ENCODE measurements around the gene PIH1D2.
"Not testable (repeated sequence)": the region's sequence is repeated elsewhere in the genome, so short reads cannot be mapped to it uniquely, and the experiment has no call there.

The PIH1D2 gene

DNA sequence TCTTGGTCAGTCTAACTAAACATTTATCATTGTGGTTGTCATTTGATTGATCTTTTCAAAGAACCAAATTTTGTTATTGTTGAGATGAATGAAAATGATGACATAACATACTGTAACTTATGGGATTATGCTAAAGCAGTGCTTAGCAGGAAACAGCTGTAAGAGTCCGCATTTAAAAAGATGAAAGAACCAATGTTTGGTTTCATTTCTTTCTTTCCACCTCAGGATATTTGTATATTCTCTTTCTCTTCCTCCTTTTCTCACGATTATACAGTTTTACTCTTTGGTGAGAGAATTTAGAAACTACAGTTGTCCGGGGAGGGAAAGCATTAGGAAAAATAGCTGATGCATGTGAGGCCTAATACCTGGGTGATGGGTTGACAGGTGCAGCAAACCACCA, 23.1 kb downstream of the PIH1D2 start:
- DNase-seq: no peak

GRCh38 chr11:112049777-112050176, 24.0 kb downstream of the PIH1D2 start:
- no peak for DNase-seq

- DNase-seq: not testable (repeated sequence)
Observed at GRCh38 chr11:112048256-112048655, 25.6 kb downstream of the PIH1D2 start.

DNA sequence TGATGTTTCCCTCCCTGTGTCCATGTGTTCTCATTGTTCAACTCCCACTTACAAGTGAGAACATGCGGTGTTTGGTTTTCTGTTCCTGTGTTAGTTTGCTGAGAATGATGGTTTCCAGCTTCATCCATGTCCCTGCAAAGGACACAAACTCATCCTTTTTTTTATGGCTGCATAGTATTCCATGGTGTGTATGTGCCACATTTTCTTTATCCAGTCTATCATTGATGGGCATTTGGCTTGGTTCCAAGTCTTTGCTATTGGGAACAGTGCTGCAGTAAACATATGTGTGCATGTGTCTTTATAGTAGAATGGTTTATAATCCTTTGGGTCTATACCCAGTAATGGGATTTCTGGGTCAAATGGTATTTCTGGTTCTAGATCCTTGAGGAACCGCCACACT, 27.2 kb downstream of the PIH1D2 start:
- DNase-seq: not testable (repeated sequence)

DNA sequence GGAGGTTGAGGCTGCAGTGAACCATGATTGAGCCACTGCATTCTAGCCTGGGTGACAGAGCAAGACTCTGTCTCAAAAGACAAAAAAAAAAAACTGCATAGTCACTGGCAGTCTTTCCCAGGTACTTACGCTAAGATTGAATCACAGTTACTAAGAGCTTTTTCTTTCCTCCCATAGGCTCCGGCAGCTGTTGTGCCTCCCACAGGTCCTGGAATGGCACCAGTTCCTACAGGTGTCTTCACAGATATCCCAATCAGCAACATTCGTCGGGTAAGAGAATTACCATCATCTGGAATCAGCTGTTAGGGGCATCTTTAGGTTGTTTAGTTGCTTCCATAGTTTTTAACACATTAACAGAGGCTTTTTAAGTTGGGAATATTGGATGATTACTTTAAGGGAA, 28.9 kb downstream of the PIH1D2 start:
- no peak for DNase-seq

DNA sequence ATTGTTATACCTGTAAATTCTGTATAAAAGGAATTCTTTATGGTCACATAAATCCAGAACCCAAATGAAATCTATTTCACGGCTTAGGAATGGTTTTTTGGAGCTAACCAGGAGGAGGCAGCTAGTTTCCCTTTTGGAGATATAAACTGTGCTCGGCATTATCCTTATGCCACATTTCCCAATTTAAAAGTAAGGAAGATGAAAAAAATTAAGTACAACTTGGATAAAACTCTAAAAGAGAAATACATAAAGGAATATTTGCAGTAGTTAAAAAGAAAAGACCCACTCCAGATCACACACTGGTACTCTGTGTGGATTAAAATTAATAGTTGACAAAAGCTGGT, 30.9 kb downstream of the PIH1D2 start:
- no peak for DNase-seq

- DNase-seq: no peak
Observed at GRCh38 chr11:112042161-112042960, 31.5 kb downstream of the PIH1D2 start.

DNA sequence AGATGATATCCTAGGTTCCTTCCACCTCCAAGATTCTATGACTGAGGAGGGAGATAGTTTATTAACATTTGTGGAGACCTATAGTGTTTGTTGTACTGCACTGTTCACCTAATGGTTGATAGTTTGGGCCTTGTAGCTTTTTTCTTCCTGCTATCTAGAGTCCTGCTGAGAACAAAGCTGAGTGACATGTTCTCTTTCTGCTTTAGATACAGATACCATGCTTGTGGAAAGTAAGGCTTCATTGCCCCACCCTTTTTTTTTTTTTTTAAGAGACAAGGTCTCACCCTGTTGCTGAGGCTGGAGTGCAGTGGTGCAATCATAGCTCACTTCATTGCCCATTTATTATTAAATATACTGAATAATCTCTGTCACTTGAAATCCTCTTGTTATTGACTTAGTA, 36.3 kb downstream of the PIH1D2 start:
- no peak for DNase-seq

DNA sequence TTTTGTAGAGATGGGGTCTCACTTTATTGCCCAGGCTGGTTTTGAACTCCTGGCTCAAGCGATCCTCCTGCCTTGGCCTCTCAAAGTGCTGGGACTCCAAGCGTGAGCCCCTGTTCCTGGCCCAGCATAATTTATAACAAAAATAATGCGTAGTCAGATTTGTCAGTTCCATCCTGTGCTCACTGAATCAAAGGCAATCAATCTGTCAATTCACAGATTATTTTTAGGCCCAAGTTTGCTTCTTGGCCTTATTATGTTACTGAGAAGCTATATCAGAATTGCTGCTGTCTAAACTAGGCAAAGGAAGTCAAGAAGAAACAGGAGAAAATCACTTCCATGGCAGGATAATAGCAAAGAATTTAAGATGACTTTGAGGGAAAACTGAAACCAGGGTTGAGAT, 39.9 kb downstream of the PIH1D2 start:
- DNase-seq: no peak

DNA sequence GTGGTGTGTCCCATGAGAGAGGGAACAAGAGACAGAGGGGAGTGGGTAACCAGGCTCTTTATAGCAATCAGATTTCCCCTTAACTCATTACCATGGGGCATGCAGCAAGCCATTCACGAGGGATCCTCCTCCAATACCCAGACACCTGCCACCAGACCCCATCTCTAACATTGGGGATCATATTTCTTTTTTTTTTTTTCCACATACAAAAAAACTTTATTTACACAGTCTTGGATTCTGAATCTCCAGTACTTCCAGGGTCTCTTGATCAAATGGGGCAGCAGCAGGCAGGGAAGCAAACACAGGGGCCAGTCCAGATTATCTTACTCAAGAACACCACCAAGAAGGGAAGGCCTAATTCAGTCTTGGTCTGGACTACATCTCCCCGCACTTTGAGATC, 44.4 kb downstream of the PIH1D2 start:
- no peak for DNase-seq

GRCh38 chr11:112026784-112027410, 46.9 kb downstream of the PIH1D2 start:
- DNase-seq: not testable (repeated sequence)

DNA sequence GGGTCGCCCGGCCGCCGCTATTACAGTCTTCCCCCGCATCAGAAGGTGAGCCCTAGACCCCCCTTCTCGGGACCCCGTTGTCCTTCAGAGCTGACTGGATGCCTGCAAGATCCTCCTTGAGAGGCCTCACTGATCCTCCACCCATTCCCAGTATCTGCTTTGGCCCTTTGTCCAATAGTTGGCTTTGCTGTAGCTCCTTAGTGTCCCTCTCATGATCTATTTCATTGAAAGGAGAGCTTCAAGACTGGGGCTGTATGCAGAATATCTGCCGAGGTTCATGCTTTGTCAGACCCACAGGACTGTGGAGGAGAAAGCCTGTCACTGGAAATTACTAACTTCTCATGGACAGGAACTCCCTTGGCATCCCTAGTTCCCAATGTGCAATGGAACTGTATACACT, 48.1 kb downstream of the PIH1D2 start:
- DNase-seq: peak in 1 of 3 experiments; percentile 73

GRCh38 chr11:112024773-112025678, 48.8 kb downstream of the PIH1D2 start, which contains the start of gene DLAT:
Gene DLAT, plus strand, starts transcription at chr11:112025408. Its CDS starts 65 bp downstream, at chr11:112025473.
- DNase-seq: peak; percentile 93 to 99 (median 99)

GRCh38 chr11:112024178-112024772, 49.5 kb downstream of the PIH1D2 start:
- peak in 1 of 3 experiments; percentile 35 for DNase-seq

- DNase-seq: peak in 1 of 3 experiments; percentile 27
Observed at GRCh38 chr11:112023104-112023503, 50.7 kb downstream of the PIH1D2 start.

DNA sequence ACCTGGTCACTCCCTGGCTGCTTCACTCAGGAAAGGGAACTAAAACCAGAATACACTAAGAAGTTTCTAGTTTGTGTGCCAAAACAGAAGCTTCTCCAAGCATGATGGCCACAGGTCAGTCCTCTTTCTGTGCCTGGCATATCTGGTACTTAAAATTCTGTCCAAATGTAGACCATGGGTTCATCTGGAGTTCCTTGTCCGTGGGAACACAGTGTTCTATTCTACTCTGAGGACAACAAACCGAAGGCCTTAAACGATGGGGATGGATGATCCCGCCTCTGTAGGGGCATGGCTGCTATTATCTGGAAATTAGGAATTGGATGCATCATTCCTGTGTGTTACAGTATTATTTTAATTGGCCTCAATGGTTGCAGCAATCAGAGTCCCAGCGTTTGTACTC, 54.8 kb downstream of the PIH1D2 start:
- DNase-seq: no peak

Data from NCI-H1417 (cell line).